ENCODE results near the gene TSEN15.

DNA sequence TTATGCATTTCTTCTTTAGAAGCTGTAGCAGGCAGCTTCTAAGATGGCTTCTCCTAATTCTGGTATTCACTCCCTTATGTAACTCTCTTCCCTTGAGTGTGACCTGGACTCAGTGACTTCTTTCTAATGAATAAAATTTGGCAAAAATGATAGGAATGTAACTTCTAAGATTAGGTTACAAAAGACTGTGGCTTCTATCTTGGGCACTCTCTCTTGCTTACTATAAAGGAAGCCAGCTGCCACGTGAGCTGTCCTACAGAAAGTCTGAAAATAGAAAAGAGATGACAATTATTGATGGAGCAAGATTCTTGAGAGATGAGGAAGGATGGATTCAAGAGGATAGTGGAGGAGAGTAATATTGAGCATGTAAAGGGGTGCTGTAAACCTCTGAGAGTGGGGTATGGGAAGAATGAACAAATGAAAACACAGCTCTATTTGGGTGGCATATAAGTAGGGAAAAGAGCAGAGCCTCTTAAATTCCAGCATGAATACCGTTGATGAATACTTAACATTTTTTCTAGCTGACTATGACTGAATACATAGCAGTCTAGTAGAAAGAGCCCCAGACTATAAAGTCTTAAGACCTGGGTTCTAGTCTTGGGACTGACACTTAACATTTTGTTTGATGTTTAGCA is 5.5 kb downstream of the TSEN15 start:
- TF ChIP-seq POLR2A (IDR thresholded peaks at IDR 0.05; ENCODE audit: low read depth, low read length) (no peak), POLR2AphosphoS5 (IDR thresholded peaks at IDR 0.05; ENCODE audit: low read depth, low read length) (no peak)
